HG02763 (cell line): ENCODE results near the gene CRACR2B.

Experiments
- ATAC-seq: cut with Tn5 transposase; IDR thresholded peaks from one replicate; pipeline ENCODE4 v1.9.1; 2021; ENCODE audit warnings: mild to moderate bottlenecking, moderate library complexity; ENCODE audit not compliant: unreplicated experiment

The CRACR2B gene

DNA sequence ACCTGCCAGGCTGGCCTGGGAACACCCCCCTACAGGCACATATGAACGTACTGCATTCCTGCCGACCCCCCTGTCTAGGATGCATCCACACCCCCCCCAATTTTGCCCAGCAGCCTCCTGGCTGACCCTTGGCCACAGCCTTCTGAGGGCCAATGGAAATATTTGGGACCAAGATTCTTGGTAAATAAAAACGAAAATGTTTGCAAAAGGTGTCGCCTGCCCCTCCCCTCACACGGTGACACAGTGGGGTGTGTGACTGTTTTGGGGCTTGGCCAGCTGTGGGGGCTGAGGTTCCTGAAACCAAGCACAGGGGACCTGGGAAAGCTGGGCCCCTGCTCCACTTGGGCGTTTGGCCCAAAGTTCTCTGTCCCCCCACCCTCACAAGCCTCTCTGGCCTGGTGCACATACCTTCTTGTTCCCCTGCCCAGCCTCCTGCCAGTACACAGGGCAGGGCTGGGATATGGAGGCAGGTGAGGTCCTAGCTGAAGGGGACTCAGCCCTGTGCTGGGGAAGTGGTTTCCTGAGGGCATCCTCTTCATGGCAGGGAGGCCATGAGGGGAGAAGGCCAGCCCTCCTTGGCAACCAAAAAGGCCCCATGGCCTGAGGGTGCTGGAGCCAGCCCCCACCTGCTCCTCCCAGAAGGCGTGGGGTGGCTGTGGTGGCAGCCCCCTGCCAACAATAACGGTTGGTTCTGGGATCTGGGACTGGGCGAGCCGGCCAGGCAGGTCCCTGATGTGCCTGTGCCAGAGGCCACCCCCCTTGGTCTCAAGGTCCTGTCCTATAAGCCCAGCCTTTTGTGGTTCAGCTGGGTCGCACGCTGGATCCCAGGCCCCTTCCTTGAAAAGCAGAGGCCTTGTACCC lies 2.1 kb upstream of the CRACR2B start:
- ATAC-seq = no peak

DNA sequence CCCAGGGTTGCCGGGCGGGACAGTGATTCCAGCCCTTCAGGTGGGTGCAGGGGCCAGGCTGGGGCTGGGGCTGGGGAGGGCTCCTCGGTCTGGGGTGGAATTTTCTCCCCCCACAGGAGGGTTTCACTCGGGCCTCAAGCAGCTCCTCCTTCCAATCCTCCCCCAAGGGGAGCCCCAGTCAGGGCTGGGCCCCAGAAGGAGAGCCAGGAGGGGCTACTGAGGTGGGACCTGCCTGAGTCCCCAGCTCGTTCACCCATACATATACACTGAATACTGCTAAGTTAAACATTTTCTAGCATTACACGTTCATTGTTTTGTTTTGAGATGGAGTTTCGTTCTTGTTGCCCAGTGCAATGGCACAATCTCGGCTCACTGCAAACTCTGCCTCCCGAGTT lies 1.5 kb upstream of the CRACR2B start:
- no peak for ATAC-seq

DNA sequence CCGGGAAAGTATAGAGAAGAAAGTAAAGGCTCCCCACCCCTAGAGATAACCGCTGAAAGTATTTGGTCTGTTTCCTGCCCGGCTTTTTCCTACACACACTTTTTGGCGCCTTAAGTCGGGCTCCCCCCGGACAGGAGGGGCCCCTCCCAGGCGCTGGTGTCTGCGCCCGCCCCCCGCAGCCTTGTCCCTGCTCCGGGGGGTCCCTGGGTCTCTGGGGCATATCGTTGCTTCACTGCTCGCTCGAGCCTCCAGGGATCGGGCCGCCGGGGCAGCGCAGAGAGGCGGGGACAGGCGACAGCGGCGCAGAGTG lies 928 bp upstream of the CRACR2B start:
- ATAC-seq = no peak

DNA sequence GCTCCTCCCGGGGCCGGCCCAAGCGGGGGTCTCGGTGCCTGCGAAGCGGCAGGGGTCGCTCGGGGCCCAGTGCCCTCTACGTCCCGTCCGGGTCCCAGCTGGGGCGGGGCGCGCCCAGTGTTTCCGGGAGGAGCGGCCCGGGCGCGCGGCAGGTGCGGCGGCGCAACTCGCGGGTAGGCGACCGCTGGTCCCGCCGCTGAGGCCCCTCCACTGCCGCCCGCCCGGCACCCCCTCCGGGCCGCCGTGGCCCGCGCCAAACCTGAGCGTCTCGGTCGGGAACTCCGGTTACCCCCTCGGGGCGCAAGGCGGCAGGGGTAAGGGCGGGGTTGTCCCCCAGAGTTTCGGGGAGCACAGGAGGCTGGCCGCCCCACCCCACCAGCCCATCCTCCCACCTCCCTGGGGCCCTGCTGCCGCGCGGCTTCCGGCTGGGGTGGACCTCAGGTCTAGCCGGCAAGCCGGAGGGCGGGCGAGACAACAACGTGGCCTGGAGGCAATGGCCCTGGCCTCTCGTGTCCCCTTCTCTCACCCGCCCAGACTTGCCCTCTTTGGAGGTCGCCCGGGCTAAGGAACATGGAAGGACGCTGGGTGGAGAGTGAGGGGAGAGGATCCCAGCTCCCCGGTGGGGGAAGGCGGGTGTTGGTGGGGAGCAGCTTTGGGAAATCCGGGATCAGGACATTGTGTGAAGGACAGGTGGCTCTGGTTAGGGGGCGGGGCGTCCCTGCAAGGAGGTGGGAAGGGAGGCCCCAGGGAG lies 398 bp upstream of the CRACR2B start:
- ATAC-seq = no peak

DNA sequence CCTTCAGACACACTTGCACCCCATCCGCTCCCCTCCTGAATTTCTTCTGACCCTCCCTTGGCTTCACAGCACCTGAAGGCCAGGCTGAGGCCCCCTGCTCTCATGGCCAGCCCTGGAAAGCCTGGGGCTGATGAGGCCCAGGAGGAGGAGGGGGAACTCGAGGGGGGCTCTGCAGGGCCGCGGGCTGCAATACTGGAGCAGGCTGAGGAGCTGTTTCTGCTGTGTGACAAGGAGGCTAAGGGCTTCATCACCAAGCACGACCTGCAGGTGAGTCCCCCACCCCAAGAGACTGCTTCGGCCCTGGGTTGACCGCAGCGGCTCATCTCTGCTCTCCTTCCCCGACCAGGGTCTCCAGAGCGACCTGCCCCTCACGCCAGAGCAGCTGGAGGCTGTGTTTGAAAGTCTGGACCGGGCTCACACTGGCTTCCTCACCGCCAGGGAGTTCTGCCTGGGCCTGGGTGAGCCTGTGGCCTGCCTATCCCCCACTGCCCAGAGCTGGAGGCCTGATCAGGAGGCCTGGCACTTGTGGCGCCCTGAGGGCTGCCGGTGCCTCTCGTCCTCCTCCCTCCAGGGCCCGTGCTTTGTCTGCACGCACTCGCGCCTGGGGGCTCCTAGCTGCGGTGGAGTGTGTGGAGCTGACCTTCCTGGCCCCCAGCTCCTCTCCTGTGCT lies 922 bp downstream of the CRACR2B start:
- ATAC-seq = no peak

DNA sequence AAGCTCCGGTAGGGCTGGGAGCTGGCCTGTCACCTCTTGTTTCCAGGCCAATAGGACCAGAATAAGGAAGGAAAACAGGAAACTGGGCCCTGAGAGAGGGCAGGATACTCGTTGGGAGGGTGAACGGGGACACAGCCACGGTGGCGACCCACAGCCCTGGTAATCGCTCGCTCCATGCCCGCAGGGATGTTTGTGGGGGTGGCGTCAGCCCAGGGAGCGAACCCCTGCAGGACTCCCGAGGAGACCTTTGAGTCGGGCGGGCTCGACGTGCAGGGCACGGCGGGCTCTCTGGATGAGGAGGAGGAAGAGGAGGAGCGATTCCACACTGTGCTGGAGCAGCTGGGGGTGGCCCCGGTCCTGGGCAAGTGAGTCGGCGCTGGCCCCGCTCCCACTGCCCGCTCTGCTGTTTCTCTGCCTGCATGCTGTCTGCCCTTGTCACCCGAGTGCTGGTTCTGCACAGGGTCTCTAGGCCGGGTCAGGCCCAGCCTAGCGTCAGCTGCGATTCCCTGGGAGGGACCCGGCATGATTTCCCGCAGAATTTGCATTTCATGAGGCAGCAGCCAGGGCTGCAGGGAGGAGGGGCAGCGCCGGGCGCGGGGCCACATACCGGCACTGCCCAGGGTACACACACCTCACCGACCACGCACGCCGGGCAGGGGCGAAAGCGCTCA lies 1.6 kb downstream of the CRACR2B start:
- no peak for ATAC-seq

DNA sequence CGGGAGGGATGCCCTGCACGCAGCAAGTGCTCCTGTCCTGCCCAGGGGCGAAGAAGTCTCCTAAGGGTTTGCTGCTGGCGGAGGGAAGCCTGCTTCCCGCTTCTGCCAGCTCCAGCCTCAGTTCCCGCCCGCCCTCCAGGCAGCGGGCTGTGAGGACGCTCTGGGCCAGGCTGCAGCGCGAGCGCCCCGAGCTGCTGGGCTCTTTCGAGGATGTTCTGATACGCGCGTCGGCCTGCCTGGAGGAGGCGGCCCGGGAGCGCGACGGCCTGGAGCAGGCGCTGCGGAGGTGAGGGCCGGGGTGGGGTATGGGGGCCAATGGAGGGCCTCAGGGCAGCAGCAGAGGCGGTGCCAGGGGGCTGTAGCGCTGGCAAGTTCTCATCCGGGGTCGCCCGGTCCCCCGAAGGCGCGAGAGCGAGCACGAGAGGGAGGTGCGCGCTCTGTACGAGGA lies 2.2 kb downstream of the CRACR2B start:
- ATAC-seq = no peak

DNA sequence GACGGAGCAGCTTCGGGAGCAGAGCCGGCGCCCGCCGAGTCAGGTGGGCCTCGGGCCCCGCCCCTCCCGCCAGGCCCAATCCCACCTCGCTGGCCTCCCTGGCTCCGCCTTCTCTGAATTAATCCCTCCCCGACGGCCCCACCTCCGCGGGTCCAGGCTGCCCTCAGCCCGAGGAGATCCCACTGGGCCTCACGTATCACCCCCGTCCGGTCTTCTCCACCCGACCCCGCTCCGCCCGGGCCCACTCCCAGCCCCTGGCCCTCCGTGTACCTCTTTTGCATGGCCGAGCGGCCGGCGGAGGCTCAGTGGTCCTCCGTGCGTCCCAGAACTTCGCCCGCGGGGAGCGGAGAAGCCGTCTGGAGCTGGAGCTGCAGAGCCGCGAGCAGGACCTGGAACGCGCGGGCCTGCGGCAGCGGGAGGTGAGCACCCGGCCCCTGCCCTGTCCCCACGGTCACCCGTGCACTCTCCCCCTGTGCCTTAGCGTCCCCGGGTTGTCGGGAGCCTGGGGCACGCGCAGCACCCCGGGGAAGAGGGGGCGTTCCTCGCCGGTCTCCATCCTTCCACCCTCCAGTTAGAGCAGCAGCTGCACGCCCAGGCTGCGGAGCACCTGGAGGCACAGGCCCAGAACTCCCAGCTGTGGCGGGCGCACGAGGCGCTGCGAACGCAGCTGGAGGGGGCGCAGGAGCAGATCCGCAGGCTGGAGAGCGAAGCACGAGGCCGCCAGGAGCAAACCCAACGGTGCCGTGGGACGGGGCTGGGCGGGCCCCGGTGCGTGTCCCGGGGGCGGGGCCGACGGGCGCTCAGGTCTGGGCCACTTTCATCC lies 2.8 kb downstream of the CRACR2B start:
- ATAC-seq = no peak

DNA sequence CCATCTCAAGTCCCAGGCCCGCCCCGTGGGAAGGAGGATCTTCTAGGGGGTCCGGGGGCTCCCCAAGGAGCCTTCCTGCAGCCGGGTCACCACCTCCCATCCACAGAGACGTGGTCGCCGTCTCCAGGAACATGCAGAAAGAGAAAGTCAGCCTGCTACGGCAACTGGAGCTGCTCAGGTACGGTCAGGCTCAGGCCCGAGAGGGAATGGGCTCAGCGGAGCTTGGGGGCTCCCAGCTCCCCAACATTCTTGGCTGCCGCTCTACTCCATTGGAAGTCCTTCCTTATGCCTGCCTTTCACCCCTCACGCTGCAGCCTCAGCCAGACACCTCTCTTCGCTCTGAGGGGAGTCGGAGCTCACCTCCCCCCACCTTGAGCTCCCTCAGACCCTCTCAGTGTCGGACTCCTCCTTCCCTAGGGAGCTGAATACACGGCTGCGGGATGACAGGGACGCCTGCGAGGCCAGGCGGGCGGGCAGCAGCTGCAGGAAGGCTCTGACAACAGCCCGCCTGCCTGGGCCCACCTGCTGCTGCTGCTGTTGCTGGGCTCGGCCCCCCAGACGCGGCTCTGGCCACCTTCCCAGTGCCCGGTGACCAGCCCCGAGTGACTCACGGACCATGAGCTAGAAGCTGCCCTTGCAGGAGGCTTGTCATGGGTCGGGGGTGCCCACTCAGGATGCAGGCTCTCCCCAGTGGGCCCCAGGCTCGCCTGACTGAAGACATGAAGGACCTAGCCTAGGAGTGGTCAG lies 3.6 kb downstream of the CRACR2B start:
- no peak for ATAC-seq

DNA sequence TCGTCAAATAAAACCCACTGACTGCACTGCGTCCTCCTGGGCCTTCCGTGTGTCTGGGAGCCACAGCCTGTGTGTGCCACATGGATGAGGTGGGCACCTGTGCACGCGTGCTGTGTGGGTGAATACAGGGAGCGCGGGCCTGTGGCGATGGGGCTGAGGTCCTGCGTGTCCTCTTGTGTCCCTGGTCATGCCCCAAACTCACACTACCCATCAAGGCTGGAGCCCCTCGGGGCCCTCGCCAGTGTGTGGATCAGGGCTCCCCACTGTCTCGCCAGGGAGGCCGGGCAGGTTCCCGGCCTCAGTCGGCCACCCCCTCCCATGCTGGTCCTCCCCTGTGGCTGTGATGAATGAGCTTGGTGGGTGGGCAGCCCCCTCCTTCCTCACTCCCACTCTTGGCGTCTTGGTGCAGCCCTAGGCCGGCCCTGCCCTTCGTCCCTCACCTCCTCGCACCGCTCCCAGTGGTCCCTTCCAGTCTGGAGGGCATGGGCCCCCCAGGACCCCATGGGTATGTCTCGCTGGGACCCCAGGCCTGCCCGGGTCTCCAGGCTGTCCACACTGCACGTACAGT lies 4.3 kb downstream of the CRACR2B start:
- no peak for ATAC-seq

DNA sequence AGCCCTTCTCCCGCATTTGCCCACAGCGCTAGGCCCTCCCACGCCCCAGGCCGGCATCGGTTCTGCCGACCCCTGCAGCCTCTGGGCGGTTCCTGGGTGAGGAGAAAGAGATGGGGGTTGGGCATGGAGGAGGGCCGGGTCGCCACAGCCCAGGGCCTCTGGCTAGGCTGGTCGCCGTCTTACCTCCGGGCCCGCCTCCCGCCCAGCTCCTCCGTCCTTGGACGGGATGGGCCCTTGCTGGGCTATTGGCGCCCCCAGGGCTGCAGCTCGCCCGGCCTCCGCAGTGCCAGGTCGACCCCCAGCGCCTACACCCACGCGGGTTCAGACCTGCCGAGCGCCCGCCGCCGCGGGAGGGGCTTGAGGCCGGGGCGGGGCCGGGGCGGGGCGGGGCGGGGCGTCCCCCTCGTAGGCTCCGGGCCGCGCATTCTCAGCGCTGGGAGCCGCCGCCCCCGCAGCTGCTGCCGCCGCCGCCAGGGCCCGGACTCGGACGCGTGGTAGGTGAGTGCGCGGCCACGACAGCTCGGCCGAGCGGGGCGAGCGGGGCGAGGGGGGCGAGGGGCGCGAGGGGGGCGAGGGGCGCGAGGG lies 4.9 kb downstream of the CRACR2B start, which contains the start of gene CD151:
Gene CD151 (plus strand): TSS at position 424 of the 585 bp plus-strand sequence. CDS start 3,118 bp downstream, outside the sequence.
- ATAC-seq = peak; percentile 41

DNA sequence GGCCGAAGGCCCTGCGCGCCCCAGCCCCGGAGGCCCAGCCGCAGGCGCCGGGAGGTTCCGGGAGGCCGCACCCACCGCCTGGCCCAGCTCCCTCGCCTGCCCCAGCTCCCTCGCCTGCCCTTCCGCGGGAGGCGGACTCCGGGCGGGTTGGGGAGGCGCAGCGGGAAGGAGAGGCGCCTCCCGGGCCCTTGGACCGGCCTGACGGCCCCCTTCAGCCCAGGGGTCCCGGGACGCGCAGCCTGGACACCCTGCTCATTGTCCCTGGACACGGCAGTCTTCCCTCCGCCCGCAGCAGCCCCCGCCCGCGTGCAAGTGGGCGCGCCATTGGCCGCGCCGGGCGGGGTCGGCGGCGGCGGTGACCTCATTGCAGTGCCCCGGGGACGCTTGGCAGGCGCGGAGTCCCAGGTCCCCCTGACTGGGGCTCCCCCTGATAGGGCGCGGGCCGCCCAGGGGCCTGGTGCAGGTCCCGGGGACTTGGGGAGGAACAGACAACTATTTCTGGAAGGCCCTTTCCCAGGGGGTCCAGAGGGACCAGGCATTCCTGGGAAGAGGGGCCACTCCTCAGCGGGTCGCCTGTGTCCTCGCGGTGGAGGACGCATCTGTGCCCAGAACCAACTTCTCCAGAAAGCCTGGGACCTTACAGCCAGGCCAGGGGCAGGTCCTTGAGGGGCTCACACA lies 5.5 kb downstream of the CRACR2B start:
- no peak for ATAC-seq

DNA sequence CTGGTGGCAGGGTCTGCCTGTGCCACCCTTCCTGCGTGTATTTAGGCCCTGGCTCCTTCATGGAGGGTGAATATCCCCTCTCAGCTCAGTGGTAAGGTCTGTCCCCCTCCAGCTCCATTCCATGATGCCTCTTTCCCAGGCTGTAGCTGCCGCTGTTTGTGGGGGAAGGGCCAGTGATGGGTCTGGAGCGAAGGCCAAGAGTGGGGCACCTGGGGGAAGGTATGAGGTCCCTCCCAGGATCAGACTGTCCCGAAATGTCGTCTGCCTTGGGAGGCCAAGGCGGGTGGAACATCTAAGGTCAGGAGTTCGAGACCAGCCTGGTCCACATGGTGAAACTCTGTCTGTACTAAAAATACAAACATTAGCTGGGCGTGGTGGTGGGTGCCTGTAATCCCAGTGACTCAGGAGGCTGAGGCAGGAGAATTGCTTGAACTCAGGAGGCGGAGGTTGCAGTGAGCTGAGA lies 6.2 kb downstream of the CRACR2B start:
- no peak for ATAC-seq

DNA sequence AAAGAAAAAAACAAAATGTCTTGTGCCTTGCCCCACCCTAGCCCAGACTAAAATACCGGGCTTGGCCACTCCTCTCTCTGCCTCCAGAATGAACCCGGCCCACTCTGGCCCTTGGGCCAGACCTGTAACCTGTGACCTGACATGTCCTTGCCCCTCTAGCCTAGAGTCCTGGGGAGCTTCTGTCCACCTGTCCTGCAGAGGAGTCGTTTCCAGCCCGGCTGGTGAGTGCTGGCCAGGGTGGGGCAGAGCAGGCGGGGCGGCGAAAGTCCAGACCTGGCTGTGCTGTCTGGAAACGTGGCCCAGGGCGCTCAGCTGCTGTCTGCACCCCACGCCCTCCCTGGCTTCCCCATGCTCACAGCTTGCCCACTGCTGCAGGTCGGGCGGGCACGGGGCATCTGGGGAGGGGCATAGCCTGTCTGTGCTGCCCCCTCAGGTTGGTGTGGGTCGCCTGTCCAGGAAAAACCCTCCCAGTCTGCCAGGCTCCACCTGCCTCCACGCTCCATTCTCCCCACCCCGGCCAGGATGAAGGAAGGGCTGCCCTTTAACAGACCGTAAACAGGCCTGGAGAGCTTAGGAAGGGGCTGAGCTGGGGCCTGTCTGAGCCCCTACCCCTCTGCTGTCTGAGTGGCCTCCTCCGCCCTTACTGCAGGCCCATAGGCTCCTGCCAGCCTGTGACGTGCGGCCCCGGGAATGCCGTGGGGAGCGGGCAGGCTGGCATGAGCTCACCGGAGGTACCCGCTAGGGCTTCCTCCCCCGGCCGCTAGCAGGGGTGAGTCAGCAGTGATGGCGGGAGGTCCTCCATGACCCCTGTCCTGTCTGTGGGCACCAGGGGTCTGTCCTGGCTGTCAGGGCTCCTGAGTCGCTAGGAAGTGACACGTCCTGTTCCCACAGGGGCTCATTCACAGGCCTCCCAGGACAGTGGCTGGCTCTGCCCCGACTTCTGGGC lies 6.9 kb downstream of the CRACR2B start:
- ATAC-seq = no peak

DNA sequence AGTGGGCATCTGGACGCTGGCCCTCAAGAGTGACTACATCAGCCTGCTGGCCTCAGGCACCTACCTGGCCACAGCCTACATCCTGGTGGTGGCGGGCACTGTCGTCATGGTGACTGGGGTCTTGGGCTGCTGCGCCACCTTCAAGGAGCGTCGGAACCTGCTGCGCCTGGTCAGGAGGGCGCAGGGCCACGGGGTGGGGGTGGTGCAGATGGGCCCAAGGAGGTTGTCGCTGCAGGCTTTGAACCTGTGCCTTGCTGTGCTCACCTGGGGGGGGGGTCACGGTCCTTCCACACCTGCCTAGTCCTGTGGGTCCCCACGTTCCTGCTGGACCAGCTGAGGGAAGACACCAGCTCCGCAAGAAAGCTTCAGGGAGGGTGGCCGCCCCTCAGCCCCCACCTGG lies 8.6 kb downstream of the CRACR2B start:
- no peak for ATAC-seq

DNA sequence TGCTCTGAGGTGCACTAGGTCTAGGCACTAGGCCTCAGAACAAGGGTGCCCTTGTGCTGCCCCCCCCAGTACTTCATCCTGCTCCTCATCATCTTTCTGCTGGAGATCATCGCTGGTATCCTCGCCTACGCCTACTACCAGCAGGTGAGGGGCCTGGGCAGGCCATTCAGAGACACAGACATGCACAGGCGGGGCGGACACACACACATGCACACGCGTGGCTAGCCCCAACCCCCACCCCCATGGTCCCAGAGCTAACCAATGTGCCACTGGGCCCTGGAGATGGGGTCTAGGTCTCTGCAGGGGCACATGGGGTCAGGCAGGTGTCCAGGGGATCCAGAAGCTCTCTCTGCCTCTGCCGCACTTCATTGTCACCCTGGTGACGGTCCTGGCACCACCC lies 9.0 kb downstream of the CRACR2B start:
- no peak for ATAC-seq
